ENCODE data around the gene RIC8B.

DNA sequence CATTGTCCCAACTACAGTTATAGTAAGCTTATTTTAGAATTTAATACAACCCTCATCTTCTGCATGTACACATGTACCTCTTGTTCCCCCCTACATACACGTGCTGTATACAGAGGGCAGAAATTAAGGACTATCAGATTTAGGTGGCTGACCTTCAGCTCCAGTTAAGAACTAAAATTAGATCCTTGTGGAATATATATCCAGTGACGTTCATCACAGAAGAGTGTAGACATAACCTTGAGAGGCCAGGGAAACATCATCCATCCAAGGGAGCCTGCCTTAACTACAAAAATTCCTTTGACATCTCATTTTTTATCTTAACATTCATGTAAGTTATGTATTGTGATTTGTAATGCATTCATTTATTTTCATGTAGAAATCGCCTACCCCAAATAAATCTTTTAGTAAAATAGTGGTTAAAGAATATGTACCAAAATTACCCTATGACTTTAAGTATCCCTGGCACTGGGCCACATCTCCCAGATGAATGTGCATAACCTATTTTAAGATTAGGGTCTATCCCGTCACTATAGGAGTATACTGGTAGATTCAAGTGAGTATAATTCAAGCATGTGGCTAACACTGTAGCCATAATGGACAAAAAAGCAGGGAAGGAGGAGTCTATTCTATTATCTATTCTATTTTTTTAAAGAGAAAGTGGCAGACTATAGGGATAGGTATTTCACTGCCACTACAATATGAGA is 27.5 kb downstream of the RIC8B start:
- TF ChIP-seq, protein P1, sequence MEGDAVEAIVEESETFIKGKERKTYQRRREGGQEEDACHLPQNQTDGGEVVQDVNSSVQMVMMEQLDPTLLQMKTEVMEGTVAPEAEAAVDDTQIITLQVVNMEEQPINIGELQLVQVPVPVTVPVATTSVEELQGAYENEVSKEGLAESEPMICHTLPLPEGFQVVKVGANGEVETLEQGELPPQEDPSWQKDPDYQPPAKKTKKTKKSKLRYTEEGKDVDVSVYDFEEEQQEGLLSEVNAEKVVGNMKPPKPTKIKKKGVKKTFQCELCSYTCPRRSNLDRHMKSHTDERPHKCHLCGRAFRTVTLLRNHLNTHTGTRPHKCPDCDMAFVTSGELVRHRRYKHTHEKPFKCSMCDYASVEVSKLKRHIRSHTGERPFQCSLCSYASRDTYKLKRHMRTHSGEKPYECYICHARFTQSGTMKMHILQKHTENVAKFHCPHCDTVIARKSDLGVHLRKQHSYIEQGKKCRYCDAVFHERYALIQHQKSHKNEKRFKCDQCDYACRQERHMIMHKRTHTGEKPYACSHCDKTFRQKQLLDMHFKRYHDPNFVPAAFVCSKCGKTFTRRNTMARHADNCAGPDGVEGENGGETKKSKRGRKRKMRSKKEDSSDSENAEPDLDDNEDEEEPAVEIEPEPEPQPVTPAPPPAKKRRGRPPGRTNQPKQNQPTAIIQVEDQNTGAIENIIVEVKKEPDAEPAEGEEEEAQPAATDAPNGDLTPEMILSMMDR (IDR thresholded peaks at IDR 0.05; ENCODE audit: borderline replicate concordance, extremely low read depth, low read length, poor library complexity, severe bottlenecking) = no peak
- TF ChIP-seq EZH2 (IDR thresholded peaks at IDR 0.05; ENCODE audit: borderline replicate concordance, low read depth, low read length, severe bottlenecking) = no peak
